ENCODE measurements around the gene ZFYVE27. TPM values are rescaled to one million over a fixed set of nuclear protein-coding genes. Genes with fewer than 3 reads are reported as not detected.
A peak's percentile ranks its signal among the peaks of the same experiment; 100 is the strongest.

ZFYVE27 gene
- total RNA-seq, 1 experiment from 2014 or later = 41.6 TPM

- H3K4me3 ChIP-seq (ENCODE audit: low read depth, low read length) = no peak overlapping the region
- intact Hi-C loops (cut with micrococcal nuclease; ENCODE audit: unreplicated experiment) = no loop called here
- H3K4me3 Mint-ChIP-seq (ENCODE audit: unreplicated experiment) = no peak overlapping the region
- no peaks in the 10 kb centered on the region for H3K27me3 Mint-ChIP-seq (ENCODE audit: insufficient read depth, unreplicated experiment)
- DNase-seq = no peak
- no peak overlapping the region for H3K27ac Mint-ChIP-seq (ENCODE audit: unreplicated experiment)
- CTCF ChIA-PET = no interaction called here
- no TSS peak for BruUV-seq (replicated peaks)
- TF ChIP-seq CTCF (IDR thresholded peaks at IDR 0.05; ENCODE audit: insufficient read depth in 1 of 2, low read depth in 1 of 2, low read length in 1 of 2, severe bottlenecking in 1 of 2, unreplicated experiment in 1 of 2) = no peak
- no peaks in the 10 kb centered on the region for H3K9me3 Mint-ChIP-seq (ENCODE audit: unreplicated experiment)
- peaks cover 16% of the 10 kb centered on the region for H3K4me1 Mint-ChIP-seq (ENCODE audit: low read depth, unreplicated experiment)
- no peaks in the 10 kb centered on the region for H3K36me3 ChIP-seq (ENCODE audit: control insufficient read depth, insufficient read depth, low read length)
- H3K9me3 ChIP-seq = no peaks in the 10 kb centered on the region
- POLR2A ChIA-PET = no interaction called here
- no peaks in the 10 kb centered on the region for H3K27me3 ChIP-seq (replicated peaks; ENCODE audit: control insufficient read depth, insufficient read depth, low read length)
- H3K36me3 Mint-ChIP-seq (ENCODE audit: insufficient read depth, unreplicated experiment) = no peaks in the 10 kb centered on the region
- peaks cover 50% of the 10 kb centered on the region for H3K4me1 ChIP-seq
These were observed 48.8 kb downstream of the ZFYVE27 start for GRCh38 chr10:97785731-97786130.

GRCh38 chr10:97788552-97789442 lies 51.9 kb downstream of the ZFYVE27 start:
- no peaks in the 10 kb centered on the region for H3K9me3 Mint-ChIP-seq (ENCODE audit: unreplicated experiment)
- H3K27ac Mint-ChIP-seq (ENCODE audit: unreplicated experiment) = peak overlapping the region; percentile 77
- POLR2A ChIA-PET = interaction anchor here (0.6 to 0.7 kb wide), 2 partner anchors 20 to 77 kb away, joined by 3 to 11 read pairs; no protein-coding TSS in a partner anchor
- no peaks in the 10 kb centered on the region for H3K36me3 ChIP-seq (ENCODE audit: control insufficient read depth, insufficient read depth, low read length)
- H3K4me3 Mint-ChIP-seq (ENCODE audit: unreplicated experiment) = peak overlapping the region; percentile 72
- peak in 1 of 2 experiments; percentile 14 for TF ChIP-seq CTCF (IDR thresholded peaks at IDR 0.05; ENCODE audit: insufficient read depth in 1 of 2, low read depth in 1 of 2, low read length in 1 of 2, severe bottlenecking in 1 of 2, unreplicated experiment in 1 of 2)
- H3K27me3 ChIP-seq (replicated peaks; ENCODE audit: control insufficient read depth, insufficient read depth, low read length) = no peaks in the 10 kb centered on the region
- TSS peak; percentile 46 for BruUV-seq (replicated peaks)
- CTCF ChIA-PET = interaction anchor here (0.5 to 1.1 kb wide), 9 partner anchors 11 to 651 kb away, joined by 3 to 6 read pairs (median 4); no protein-coding TSS in a partner anchor
- peaks cover 16% of the 10 kb centered on the region for H3K4me1 Mint-ChIP-seq (ENCODE audit: low read depth, unreplicated experiment)
- no peaks in the 10 kb centered on the region for H3K27me3 Mint-ChIP-seq (ENCODE audit: insufficient read depth, unreplicated experiment)
- intact Hi-C loops (cut with micrococcal nuclease; ENCODE audit: unreplicated experiment) = loop anchor here (2.0 kb wide), 2 partner anchors 16 to 30 kb away; no protein-coding TSS in a partner anchor
- DNase-seq = peak; percentile 76 to 94
- no peaks in the 10 kb centered on the region for H3K9me3 ChIP-seq
- no peaks in the 10 kb centered on the region for H3K36me3 Mint-ChIP-seq (ENCODE audit: insufficient read depth, unreplicated experiment)
- H3K4me1 ChIP-seq = peaks cover 62% of the 10 kb centered on the region
- peak overlapping the region; percentile 49 for H3K4me3 ChIP-seq (ENCODE audit: low read depth, low read length)

DNA sequence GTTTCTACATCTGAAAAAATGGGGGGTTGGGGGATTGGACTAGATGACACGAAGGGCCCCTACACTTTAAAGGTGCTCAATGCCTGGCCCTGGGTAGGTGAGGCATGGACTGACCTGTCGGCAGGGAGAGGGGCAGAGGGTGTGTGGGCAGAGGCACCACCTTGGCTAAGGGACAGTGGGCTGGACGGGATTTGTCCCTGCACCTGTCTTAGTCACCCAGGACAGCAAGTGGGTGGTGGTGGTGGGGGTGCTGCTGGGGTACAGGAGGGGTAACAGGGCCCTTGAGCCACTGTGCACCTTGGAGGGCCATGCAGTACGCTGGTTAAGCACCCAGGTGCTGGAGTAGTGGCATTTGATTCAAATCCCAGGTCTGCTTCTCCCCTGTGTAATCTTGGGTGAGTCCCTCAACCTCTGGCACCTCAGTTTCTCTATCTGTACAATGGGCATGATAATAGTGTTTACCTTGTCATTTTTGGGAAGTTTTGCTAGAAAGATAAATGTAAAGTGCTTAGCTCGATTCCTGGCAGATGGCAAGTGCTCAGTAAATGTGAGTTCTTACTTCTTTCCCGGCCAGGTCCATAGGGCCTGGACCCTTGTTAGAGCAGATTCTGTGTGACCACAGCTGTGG lies 53.0 kb downstream of the ZFYVE27 start:
- no peak for TF ChIP-seq CTCF (IDR thresholded peaks at IDR 0.05; ENCODE audit: insufficient read depth in 1 of 2, low read depth in 1 of 2, low read length in 1 of 2, severe bottlenecking in 1 of 2, unreplicated experiment in 1 of 2)
- peaks cover 16% of the 10 kb centered on the region for H3K4me1 Mint-ChIP-seq (ENCODE audit: low read depth, unreplicated experiment)
- peak overlapping the region; percentile 72 for H3K4me3 Mint-ChIP-seq (ENCODE audit: unreplicated experiment)
- intact Hi-C loops (cut with micrococcal nuclease; ENCODE audit: unreplicated experiment) = loop anchor here (2.0 kb wide), 2 partner anchors 17 to 31 kb away; no protein-coding TSS in a partner anchor
- H3K4me1 ChIP-seq = peaks cover 58% of the 10 kb centered on the region
- H3K4me3 ChIP-seq (ENCODE audit: low read depth, low read length) = no peak overlapping the region
- H3K9me3 Mint-ChIP-seq (ENCODE audit: unreplicated experiment) = no peaks in the 10 kb centered on the region
- DNase-seq = no peak
- ChIA-PET POLR2A (no interaction called here), CTCF (interaction anchor here (1.4 kb wide), 1 partner anchor 22 kb away, joined by 9 read pairs; no protein-coding TSS in a partner anchor)
- H3K27me3 ChIP-seq (replicated peaks; ENCODE audit: control insufficient read depth, insufficient read depth, low read length) = no peaks in the 10 kb centered on the region
- H3K27me3 Mint-ChIP-seq (ENCODE audit: insufficient read depth, unreplicated experiment) = no peaks in the 10 kb centered on the region
- no peaks in the 10 kb centered on the region for H3K36me3 Mint-ChIP-seq (ENCODE audit: insufficient read depth, unreplicated experiment)
- no TSS peak for BruUV-seq (replicated peaks)
- H3K27ac Mint-ChIP-seq (ENCODE audit: unreplicated experiment) = no peak overlapping the region
- H3K36me3 ChIP-seq (ENCODE audit: control insufficient read depth, insufficient read depth, low read length) = no peaks in the 10 kb centered on the region
- no peaks in the 10 kb centered on the region for H3K9me3 ChIP-seq
